HPDE6-E6E7 (cell line): ENCODE measurements around the gene PIGU.

Source experiments
- DNase-seq: peaks from one replicate; pipeline ENCODE4 v3.0.0; 2011; ENCODE audit warnings: missing footprints; ENCODE audit errors: extremely low spot score

Gene PIGU

DNA sequence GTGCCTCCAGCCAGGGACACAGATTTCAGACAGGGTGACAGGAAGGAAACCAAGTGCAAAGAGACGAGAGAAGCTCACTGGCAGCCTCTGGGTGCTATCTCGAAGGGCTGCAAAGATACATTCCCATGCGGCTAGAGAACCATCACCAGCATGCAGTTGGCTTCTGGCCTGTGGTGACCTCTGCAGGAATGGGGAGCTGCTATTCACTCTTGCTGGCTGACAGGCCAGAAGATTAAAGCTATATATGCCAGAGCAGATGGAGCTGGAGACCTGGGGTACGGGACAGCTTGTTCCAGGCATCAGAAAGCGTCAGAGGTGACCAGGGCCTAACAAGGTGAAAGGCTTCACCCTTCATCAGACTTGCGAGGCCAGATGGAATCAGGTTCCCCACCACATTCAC is 98.4 kb downstream of the PIGU start:
- no peak for DNase-seq

DNA sequence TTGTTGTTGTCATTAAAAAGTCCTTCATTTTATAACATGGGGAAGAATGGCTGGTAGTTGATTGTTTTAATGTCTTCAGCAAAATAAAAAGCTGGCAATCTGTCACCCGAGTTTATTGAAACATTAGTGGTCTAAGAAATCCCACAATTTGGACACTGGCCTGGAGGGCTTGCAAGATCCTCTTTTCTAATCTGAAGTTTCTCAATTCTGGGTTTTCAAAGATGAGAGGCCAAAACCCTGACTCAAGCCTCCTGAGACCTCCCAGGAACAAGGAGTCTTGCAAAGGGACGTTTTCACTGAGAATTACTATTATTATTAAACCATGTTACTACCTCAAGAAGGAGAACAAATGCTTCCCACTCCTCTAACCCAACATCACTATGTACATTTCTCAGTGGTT is 98.9 kb downstream of the PIGU start:
- no peak for DNase-seq

DNA sequence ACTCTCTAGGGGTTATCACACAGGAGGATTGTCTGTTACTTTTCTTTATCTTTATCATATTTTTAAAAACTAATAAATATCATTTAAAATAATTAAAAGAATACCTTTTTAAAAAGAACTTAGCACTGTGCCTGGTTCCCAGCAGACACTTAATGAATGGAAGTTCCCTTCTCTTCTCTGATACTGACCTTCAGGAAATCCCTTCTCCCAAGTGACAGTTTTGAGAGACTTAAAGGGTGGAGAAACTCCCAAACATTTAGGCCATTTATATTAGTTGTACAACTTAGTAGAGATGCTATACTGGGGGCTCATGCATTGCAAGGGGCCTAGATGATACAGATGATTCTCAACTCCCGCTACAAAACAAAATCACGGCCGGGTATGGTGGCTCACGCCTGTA is 99.8 kb downstream of the PIGU start:
- DNase-seq = no peak

DNA sequence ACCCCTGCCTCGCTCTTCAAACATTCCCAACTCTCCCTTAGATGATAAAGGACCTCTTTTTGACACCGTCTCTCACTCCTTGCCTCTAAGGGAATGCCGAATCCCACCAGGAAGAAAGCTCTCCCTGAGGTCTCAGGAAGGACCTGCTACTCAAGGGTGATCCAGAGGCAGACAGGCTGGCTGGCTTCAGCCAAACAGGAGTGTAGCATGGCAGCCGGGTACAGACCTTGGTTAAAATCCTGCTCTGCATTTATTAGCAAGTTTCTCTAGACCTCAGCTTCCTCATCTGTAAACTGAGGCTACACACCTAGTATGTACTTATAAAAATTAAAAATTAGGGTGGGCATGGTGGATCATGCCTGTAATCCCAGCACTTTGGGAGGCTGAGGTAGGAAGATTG is 101.1 kb downstream of the PIGU start:
- DNase-seq = no peak

DNA sequence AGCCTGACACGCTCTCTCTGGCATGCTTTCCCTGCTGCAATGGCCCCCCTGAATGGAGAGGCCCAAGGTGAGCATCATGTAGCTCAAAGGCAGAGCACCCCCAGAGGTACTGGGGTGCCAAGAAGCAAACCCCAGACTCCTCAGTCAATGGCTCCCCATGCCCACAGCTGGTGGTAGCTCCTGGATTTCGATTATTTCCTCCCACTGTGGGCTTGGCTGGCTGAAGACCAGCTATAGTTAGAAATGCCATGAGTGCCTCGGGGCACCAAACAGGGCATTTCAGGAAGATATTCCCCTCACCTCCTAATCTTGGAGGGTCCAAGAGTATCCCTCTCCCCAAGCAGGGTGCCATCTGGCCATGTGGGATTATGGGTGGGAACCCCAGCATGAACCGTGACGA is 101.6 kb downstream of the PIGU start:
- no peak for DNase-seq

DNA sequence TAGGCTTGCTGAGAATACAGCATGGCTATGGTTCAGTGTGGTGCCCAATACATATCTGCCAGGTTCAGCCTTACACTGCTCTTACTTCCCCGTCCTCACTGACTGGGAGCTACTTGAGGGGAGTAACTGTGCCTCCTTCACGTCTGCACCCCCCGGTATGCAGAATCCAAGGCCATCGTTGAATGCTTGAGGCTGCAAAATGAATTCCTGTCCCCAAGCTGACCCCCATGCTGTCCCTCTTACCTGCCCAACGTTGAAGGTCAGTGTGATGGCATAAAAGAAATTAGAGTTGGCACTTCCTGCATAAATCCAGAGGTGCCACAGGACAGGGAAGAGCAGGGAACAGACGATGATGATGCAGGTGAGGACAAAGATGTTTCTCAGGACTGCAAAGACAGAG is 102.0 kb downstream of the PIGU start:
- no peak for DNase-seq

DNA sequence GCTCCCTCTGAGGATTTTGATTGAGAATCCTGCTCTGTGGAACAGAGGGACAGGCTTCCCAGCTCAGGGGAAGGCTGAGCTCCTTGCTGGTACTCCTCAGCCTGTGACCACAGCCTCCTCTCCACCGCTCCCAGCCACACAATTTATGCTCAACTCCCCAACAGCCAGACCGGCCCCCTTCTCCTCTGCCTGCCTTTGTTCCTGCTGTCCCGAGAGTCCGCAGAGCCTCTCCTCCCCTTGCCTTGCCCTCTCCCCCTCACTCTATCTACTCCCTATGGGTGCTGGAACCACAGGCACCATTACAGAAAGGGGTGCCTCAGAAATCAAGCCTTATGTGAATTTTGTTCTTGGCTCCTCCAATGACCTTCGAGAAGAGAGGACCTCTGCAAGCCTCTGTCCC is 102.5 kb downstream of the PIGU start:
- DNase-seq = no peak

DNA sequence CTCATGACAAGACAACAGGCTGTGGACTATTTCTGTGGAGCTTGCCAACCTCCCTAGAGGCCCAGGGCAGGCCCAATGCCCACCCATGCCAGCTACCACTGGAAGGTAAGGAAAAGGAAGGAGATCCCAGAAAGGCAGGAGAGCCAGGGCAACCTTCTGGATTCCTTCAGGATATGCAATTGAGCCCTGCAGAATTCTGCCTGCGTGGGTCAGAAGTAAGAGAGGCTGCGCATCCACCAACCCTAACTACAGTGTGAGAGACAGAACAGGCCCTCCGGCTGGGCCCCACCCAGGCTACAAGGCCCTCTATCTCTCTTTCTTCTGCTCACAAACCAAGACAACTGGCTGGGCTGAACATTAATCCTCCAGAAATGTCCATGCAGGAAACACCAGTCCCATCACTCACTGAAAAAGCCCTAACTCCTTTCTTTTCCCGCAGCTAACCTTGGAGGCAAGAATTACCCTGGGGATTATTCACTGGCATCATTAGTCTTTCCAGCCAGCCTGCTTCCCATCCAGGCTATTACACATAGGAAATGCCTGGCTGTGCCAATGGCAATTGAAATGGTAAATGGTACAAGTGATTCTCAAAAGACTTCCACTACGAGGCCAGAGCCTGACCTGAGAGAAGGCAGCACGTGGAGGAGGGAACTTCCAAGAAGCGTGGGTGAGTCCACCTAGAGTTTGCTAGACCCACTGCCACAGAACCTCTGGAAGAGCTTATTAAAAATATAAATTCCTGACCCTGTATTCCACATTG is 103.2 kb downstream of the PIGU start:
- DNase-seq = no peak

DNA sequence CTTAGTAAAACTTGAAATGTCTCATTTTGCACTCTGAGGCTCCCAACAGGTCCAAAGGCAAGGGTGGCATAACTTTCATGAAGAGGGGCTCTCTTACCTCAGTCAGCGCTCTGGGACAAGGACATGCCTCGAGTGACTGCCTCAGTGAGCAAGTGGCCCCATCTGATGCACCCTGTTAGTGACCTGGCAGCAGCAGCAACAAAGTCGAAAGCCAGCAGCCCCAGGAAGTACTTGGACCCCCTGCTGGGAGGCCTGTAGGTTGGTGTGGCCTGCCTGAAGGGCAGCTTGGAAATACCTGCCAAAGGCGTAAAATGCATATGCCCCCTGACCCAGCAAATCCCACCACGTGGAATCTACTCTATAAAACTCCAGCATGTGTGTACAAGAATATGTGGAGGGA is 105.1 kb downstream of the PIGU start:
- DNase-seq = no peak

DNA sequence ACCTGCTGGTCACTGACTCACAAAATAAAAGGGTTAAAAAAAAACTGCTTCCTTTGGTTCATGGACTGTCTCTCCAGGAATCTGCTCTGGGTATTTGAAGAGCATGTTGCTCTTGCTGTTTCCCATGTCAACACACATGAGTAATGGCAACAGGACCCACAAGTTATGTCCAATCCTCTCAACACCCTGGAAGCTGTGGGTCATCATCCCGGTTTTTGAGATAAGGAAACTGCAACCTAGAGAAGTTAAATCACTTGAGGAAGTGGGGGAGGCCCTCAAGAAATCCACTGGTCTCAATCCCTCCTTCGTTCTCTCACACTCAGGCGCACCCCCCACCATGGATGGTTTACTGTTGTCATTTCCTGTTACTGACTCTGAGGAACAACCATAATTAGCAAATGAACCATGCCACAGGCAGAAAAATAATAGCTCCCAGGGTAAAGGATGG is 106.0 kb downstream of the PIGU start:
- no peak for DNase-seq

DNA sequence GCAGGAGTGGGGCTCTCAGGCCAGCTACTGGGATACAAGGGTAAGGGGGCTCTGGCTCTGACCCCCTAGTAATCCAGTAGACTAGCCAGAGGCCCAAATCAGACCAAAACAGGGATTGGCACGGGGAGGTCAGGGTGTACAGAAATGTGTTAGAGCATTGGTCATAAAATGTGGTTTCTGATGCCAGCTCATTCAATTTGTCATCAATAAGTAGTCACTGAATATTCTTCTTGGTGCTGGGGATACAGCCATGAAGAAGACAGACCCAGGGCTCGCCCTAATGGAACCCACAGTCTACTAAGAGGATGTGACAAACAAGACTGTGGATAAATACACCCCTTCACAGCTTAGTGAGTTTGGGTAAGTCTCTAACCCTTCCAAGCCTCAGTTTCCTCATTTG is 107.3 kb downstream of the PIGU start:
- DNase-seq = no peak

DNA sequence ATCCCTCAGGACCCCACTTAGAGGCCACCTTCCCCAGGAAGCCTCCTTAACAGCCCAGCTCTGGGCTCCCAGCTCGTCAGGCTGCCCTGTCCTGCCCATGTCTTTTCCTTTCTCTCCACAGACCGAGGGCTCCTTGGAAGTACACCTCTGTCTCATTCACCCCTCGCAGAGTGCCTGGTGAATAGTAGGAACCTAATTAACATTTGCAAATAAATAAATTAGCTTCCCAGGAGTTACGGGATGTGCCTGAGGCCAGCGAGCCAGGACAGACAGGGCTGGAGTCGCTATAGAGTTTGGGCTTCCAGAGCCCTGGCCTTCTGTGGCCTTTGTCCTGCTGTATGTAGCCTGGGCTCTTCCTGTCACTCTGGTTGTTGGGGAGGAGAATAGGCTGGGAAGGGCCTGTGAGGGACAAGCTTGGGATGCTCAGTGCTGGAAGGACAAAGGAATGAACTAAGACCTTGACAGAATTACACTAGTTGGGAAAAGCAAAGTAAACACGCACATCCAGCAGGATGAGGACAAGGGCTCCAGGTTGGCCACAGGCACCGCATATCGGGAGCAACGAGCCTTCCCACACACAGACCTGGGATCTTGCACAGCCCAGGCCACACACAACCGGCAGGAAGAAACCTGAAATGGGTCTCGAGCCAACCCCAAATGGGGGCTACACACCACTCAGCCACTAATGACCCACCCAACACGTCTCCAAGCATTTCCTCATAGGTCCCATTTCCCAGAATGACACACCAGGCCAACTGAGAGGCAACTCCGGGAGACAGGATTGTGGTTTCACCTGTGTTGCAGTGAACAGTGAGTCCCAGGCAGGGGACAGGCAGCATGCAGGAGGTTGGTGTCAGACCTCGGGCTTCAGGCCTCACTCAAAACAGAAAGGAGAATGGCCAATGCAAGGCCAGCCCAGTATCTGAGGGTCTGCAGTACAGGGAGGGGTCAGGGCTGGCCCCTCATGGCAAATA is 108.7 kb downstream of the PIGU start:
- DNase-seq = no peak

DNA sequence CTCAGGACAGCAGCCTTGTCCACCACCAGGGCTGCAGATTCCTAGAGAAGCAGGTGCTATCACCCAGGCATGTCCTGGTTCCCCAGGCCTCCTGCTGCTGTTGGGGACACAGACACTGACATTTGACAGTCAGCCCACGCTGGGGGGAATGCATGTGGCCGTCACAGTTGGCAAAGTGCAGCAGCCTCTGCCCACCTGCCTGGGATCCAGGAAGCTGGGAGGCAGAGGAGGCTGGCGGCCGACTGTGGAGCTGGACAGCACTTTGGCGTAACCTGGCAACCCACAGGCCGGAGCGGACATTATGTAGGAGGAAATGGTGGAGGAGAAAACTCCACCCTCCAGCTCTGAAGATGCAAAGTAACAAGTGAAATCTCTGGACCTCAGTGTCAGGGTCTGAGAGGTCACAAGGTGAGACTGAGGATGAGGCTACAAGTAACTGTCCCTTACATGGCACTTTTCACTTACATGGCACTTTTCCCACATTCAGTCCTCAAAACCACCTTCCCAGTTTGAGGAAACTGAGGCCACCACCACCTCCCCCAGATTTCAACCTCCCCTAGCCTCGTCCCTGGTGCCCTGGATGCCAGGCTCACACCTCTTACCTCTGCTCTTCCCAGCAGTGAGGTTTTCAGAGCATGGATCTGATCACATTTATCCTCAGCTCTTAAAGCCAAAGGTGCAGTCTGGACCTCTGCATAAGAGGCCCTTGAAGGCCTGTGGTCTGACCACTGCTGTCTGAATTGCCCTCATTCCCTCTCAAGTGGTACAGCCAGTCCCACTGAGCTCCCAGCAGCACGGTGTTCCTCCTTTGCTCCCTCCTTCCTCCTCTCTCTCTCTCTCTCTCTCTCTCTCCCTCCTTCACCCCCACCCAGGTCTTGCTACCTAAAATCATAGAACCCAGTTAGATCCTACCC is 109.7 kb downstream of the PIGU start:
- no peak for DNase-seq

DNA sequence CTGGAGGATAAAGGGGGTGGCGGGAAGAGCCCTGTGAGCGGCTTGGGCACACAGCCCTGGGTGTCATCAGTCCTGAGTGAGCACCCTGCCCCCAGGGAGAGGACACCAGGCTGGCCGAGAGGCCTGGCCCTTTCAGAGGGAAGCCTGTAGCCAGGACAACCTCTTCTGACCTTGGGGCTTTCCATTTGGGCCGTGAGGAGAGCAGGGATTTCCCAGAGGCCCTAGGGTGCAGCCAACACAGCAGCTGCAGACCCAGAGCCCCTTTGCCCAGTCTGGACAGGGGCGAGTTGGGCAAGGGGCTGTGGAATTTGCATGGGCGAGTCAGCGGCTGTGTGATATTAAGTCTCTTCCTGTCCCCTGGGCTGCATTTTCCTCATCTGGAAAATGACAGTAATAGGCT is 112.1 kb downstream of the PIGU start:
- DNase-seq = no peak

DNA sequence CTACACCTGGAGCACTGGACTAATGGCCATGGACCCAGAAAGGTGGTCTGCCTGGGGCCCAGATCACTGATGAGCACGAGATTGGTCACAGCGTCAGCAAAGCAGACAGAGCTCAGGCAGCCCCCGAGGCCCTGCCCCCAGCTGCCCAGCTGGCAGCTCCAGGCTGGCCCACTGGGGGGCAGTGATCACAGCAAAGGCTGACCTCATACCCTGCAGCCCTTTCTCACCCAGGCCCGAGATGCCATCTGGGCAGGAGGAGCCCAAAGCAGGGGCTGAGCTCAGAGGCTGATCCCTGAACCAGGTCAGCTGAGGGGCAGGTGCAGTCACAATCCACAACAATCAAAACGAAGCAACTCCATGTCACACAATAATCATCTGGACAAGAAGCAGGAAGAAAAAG is 114.3 kb downstream of the PIGU start:
- no peak for DNase-seq

DNA sequence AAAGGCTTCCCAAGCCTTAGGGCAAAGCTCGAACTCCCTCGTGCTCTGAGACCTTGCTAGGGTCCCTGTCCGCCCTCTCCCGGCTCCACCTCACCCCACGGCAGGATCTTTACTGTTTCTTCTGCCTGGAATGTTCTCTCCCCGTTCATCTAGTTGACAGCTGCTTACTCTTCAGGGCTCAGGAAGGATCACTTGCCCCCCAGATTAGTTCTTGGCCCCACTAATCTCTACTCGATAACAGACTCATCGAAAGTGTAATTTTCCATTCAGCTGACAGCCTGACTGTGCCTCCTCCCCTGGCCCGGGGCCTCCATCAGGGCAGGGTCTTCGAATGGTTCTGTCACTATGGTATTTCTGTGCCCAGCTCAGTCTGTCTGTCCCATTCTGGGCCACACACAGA is 115.2 kb downstream of the PIGU start:
- DNase-seq = no peak

DNA sequence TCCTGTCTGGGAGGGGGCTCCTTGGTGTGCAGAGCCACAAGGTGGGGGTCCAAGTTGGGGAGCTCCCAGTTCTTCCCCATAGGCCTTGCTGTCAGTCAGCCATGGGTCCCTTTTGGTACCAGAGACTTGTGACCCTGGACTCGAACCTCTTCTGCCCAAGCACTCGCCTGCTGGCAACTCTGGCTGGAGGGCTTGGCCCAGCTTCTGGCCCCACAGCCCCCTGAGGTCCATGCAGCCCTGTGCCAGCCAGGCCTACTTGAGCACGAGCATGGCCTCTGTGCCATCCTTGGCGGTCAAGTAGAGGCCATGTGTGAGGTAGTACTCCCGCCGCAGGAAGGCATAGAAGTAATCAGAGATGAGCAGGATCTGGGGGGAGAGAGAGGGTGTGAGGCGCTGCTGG is 116.3 kb downstream of the PIGU start:
- no peak for DNase-seq

DNA sequence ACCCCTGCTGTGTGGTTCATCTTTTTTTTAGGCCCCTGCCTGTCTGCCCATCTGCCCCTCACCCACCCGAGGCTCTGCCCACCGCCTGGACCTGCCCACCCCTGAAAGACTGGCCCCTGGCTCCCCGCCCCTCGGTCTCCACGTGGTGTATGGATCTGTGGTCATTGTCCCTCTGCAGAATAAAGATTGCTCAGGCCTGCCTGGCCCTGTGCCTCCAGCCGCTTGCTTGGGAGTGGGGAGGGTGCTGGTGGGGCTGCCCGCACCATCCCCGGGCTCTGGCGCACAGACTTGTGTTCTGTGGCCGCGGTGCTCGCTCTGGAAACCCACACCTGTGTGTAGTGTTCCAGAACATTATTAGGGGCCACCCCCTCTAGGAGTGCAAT is 116.8 kb downstream of the PIGU start:
- no peak for DNase-seq

DNA sequence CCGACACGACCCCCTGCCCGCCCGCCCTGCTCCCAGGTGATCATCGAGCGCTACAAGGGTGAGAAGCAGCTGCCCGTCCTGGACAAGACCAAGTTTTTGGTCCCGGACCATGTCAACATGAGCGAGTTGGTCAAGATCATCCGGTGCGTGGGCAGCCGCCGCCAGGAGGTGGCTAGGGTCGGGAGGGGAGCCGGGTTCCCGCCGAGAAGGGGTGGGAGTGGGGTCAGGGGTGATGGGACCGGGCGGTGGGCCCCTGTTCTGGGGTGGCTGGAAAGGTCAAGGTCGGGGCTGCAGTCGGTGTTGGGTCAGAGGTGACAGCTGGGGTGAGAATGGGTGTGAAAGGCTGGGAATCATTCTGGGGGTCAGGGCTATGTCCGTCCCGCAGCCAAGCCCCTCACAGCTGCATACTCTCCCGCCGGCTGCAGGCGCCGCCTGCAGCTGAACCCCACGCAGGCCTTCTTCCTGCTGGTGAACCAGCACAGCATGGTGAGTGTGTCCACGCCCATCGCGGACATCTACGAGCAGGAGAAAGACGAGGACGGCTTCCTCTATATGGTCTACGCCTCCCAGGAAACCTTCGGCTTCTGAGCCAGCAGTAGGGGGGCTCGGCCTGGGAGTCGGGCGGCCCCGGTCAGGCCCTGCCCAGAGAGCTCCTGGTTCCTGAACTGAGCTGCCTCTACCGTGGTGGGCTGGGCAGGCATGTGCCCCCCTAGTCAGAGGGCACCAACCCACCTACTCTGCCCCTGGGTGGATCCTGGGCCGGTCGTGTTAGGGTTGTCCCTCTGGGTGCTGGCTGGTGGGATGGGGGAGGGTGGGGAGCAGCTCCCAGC is 117.4 kb downstream of the PIGU start:
- no peak for DNase-seq

DNA sequence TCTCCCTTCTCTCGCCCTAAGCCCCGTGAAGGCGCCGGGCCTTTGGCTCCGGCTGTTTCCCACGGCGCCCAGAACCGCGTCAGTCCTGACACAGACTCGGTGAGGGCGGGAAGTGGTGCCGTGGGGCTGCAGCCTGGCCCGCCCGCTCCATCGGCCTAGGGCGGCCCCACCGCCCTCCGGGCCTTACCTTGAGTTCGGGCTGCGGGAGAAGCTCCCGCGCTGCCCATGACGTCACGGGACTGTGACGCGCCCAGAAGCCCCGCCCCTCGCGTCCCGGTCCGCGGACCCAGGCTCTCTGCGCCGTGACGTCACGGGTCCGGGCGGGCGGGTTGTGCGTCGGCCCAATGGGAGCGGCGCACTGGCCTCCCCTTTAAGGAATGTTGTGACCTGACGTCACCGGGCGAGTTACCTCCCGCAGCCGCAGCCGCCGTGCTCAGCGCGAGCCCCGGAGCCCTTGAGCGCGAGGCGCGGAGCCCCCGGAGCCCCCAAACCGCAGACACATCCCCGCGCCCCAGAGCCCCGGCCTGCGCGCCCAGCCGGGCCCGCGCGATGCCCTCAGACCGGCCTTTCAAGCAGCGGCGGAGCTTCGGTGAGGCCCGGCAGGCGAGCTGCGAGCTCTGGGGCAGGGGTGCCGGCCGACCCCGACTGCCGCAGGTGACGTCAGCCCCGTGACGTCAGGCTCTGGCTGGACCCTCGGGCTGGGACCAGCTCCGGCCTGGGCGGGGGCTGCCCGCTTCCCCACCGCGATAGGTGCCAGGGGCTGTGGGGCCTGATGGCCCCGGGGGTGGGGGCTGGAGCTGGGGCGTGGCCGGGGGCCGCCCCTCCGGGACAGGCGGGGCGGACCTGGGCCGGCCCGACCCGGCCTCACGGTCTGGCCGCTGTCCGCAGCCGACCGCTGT is 118.3 kb downstream of the PIGU start, which contains the start of gene MAP1LC3A:
MAP1LC3A (plus strand) TSS at position 399 of the 899 bp plus-strand sequence; CDS start at position 550, 151 bp downstream.
- peak; percentile 99 for DNase-seq
